IMR-90 (cell line): Measurements from ENCODE around the gene PANK2. TPM values are rescaled to one million over a fixed set of nuclear protein-coding genes. Genes with fewer than 3 reads are reported as not detected.
A peak's percentile ranks its signal among the peaks of the same experiment; 100 is the strongest.

Source experiments
- ATAC-seq: fragments of 200-7000 bp; cut with Tn5 transposase; 2 replicates; pipeline ENCODE4 v1.9.1; 2020; ENCODE audit warnings: low read depth, mild to moderate bottlenecking, moderate library complexity
- BruUV-seq: library from RNA; stranded (reverse); fragments of 400-500 nt; replicated peaks from 2 replicates; lab custom pipeline; 2021; lab: Mats Ljungman, UMichigan
- CTCF ChIA-PET: fragments of 300-600 bp; formaldehyde crosslinking; extraction: SDS; loops from one replicate; lab custom pipeline; 2021; ENCODE audit warnings: antibody characterized with exemption; lab: Yijun Ruan, JAX
- POLR2A ChIA-PET: fragments of 300-600 bp; sonication (Branson Sonifier 250); formaldehyde crosslinking; loops from one replicate; lab custom pipeline; 2022; ENCODE audit warnings: antibody characterized with exemption; ENCODE audit not compliant: unreplicated experiment; lab: Charles Lee
- DNase-seq: peaks from one replicate; pipeline ENCODE4 v3.0.0; 2013
- H2AFZ ChIP-seq: replicated peaks from 2 replicates; pipeline ENCODE3; 2013; ENCODE audit warnings: low read length, mild to moderate bottlenecking; ENCODE audit not compliant: poor library complexity
- H2AK5ac ChIP-seq: 2 replicates; pipeline ENCODE4 v1.6.1; 2013; ENCODE audit warnings: low read depth, low read length, inconsistent platforms
- H2AK9ac ChIP-seq: replicated peaks from 2 replicates; pipeline ENCODE3; 2013; ENCODE audit warnings: mild to moderate bottlenecking, low read depth, low read length, moderate library complexity; ENCODE audit not compliant: poor library complexity
- H2BK120ac ChIP-seq: 2 replicates; pipeline ENCODE4 v1.6.1; 2013; ENCODE audit warnings: low read depth, low read length, inconsistent platforms
- H2BK15ac ChIP-seq: 3 replicates; pipeline ENCODE4 v1.6.1; 2013; ENCODE audit warnings: low read depth, low read length, inconsistent platforms
- H2BK20ac ChIP-seq: 2 replicates; pipeline ENCODE4 v1.6.1; 2013; ENCODE audit warnings: low read depth, mild to moderate bottlenecking, inconsistent platforms, low read length, moderate library complexity
- H2BK5ac ChIP-seq: 2 replicates; pipeline ENCODE4 v1.6.1; 2013; ENCODE audit warnings: mild to moderate bottlenecking, low read depth, low read length, inconsistent platforms; ENCODE audit not compliant: poor library complexity, severe bottlenecking
- H3K14ac ChIP-seq: replicated peaks from 2 replicates; pipeline ENCODE4 v1.6.1; 2013; ENCODE audit warnings: low read depth, low read length, inconsistent platforms
- H3K18ac ChIP-seq: 2 replicates; pipeline ENCODE4 v1.6.1; 2013; ENCODE audit warnings: low read depth, low read length, control low read depth
- H3K23ac ChIP-seq: 2 replicates; pipeline ENCODE4 v1.6.1; 2013; ENCODE audit warnings: low read depth, low read length, inconsistent platforms
- H3K27ac ChIP-seq: 2 replicates; pipeline ENCODE4 v1.5.1; 2013; ENCODE audit warnings: mild to moderate bottlenecking, control low read depth, low read length; ENCODE audit not compliant: insufficient read depth
- H3K27me3 ChIP-seq: 2 replicates; pipeline ENCODE4 v1.6.1; 2013; ENCODE audit warnings: low read length; ENCODE audit not compliant: control insufficient read depth, insufficient read depth
- H3K36me3 ChIP-seq: 2 replicates; pipeline ENCODE4 v1.6.1; 2013; ENCODE audit warnings: low read length, mixed read lengths; ENCODE audit not compliant: control insufficient read depth, insufficient read depth
- H3K4ac ChIP-seq: 2 replicates; pipeline ENCODE4 v1.6.1; 2013; ENCODE audit warnings: low read depth, low read length, inconsistent platforms
- H3K4me1 ChIP-seq: 2 replicates; pipeline ENCODE4 v1.6.1; 2013; ENCODE audit warnings: low read length, mixed read lengths; ENCODE audit not compliant: control insufficient read depth, insufficient read depth
- H3K4me2 ChIP-seq: 2 replicates; pipeline ENCODE4 v1.6.1; 2013; ENCODE audit warnings: low read depth, mild to moderate bottlenecking, control low read depth, low read length, moderate library complexity
- H3K4me3 ChIP-seq: 2 replicates; pipeline ENCODE4 v1.5.1; 2013; ENCODE audit warnings: low read depth, mild to moderate bottlenecking, control low read depth, low read length, moderate library complexity; ENCODE audit not compliant: insufficient read depth
- H3K56ac ChIP-seq: 2 replicates; pipeline ENCODE4 v1.6.1; 2013; ENCODE audit warnings: low read length, inconsistent platforms; ENCODE audit not compliant: insufficient read depth; ENCODE audit errors: extremely low read depth
- H3K79me1 ChIP-seq, 2 experiments: 2 replicates each; pipeline ENCODE4 v1.6.1; 2013; ENCODE audit warnings: low read length in 2 of 2, inconsistent platforms in 1 of 2, low read depth in 1 of 2
- H3K9ac ChIP-seq: 2 replicates; pipeline ENCODE4 v1.6.1; 2013; ENCODE audit warnings: low read depth, low read length, control low read depth
- H3K9me1 ChIP-seq: 2 replicates; pipeline ENCODE4 v1.6.1; 2013; ENCODE audit warnings: low read length, inconsistent platforms; ENCODE audit not compliant: insufficient read depth
- H3K9me3 ChIP-seq: 2 replicates; pipeline ENCODE4 v1.6.1; 2013; ENCODE audit warnings: low read length; ENCODE audit not compliant: control insufficient read depth, insufficient read depth
- H4K20me1 ChIP-seq: 2 replicates; pipeline ENCODE4 v1.6.1; 2013; ENCODE audit warnings: low read length, inconsistent platforms; ENCODE audit not compliant: insufficient read depth
- H4K5ac ChIP-seq: 2 replicates; pipeline ENCODE4 v1.6.1; 2013; ENCODE audit warnings: mild to moderate bottlenecking, low read depth, low read length, control low read depth
- H4K8ac ChIP-seq, 2 experiments: 2 replicates each; pipeline ENCODE4 v1.6.1; 2013; ENCODE audit warnings: low read depth in 2 of 2, low read length in 2 of 2, control low read depth in 1 of 2, inconsistent platforms in 1 of 2
- H4K91ac ChIP-seq: 2 replicates; pipeline ENCODE4 v1.6.1; 2013; ENCODE audit warnings: low read depth, low read length, inconsistent platforms; ENCODE audit not compliant: insufficient read depth
- CEBPB ChIP-seq: IDR thresholded peaks from 2 replicates; pipeline ENCODE4 v1.6.1; 2012; ENCODE audit warnings: low read depth, low read length, improper control_type of control experiment
- MXI1 ChIP-seq: IDR thresholded peaks from 2 replicates; pipeline ENCODE4 v1.6.1; 2012; ENCODE audit warnings: low read depth, mild to moderate bottlenecking, low read length, moderate library complexity, borderline replicate concordance
- NFE2L2 ChIP-seq: fragments of 150-350 bp; IDR thresholded peaks from 2 replicates; pipeline ENCODE4 v1.6.1; 2016; ENCODE audit warnings: low read depth, mild to moderate bottlenecking, low read length
- WGBS, 2 experiments: methylation state at CpG; one replicate each; pipeline versions ENCODE4 v1.1.5 to v1.1.7; 2013; ENCODE audit warnings: missing lambda C conversion rate in 2 of 2; ENCODE audit not compliant: insufficient read length in 1 of 2; ENCODE audit errors: extremely low coverage in 2 of 2; 5-methylcytosine and 5-hydroxymethylcytosine counted together
- dilution Hi-C: fragments of 300-500 bp; cut with HindIII; formaldehyde crosslinking; loops from one replicate; pipeline ENCODE4 v1.14.3; 2018; ENCODE audit warnings: low sequenced_read_pairs; ENCODE audit not compliant: unreplicated experiment
- in situ Hi-C: fragments of 300-500 bp; cut with MboI; formaldehyde crosslinking; loops from 3 replicates; pipeline ENCODE4 v1.14.3; 2019; ENCODE audit warnings: low sequenced_read_pairs, inconsistent platforms, mixed read lengths
- intact Hi-C: fragments of 100-400 bp; cut with micrococcal nuclease; formaldehyde crosslinking; loops from 2 replicates; pipeline ENCODE4 v1.10.0; 2022
- polyA plus RNA-seq, 3 experiments: library from polyadenylated mRNA; depleted of rRNA; stranded (reverse); fragments of >200 nt; gene quantifications; 2 replicates each; pipeline ENCODE4 v1.2.3, GENCODE V29; 2012; ENCODE audit warnings: low replicate concordance in 1 of 3
- total RNA-seq: library from RNA; depleted of rRNA; stranded (reverse); fragments of >200 nt; gene quantifications from 2 replicates; pipeline ENCODE4 v1.2.3, GENCODE V29; 2012

Gene PANK2
- total and polyA plus RNA-seq, 2 of the 4 experiments (the other 2 are of a cell fraction): 17.7 to 28.1 TPM

DNA sequence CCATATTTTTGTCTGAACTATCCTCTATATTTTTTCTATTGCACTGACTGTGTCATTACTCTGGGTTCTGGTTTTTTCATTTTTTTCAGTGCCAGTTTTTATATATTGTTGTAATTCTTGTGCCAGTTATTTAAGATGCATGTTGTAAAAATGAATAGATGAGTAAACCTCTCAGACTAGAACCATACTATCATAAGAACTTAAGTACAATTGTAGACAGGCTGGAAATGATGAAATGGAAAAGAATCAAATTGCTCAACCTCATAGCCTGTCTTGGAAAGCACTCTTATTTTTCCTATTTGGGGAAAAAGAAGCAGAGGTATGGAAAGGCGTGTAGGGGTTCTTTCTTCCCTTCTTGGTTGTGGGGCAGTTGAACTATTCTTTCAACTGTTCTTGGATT, 30.2 kb downstream of the PANK2 start:
- TF ChIP-seq NFE2L2 (no peak), MXI1 (no peak), CEBPB (peak; percentile 78)
- Histone ChIP-seq H3K14ac (no peak overlapping the region), H2BK5ac (peak overlapping the region; percentile 20), H4K5ac (no peak overlapping the region), H4K20me1 (peaks cover 73% of the 10 kb centered on the region), H2AK9ac (no peak overlapping the region), H3K18ac (no peak overlapping the region), H3K9me1 (peaks cover 20% of the 10 kb centered on the region; the same call in 1 of the 2 replicates), H3K4ac (no peak overlapping the region), H3K4me1 (peaks cover 13% of the 10 kb centered on the region), H3K36me3 (peaks cover 41% of the 10 kb centered on the region), H2BK15ac (no peak overlapping the region), H2AK5ac (no peak overlapping the region), H3K23ac (no peak overlapping the region), H4K8ac (no peak overlapping the region), H3K4me2 (no peak overlapping the region), H3K56ac (no peak overlapping the region), H4K91ac (no peak overlapping the region), H3K27ac (no peak overlapping the region), H2BK120ac (no peak overlapping the region), H3K4me3 (no peak overlapping the region), H3K9me3 (no peaks in the 10 kb centered on the region), H3K79me1 (peaks cover 37 to 70% of the 10 kb centered on the region in 2 experiments), H3K9ac (no peak overlapping the region), H3K27me3 (no peaks in the 10 kb centered on the region), H2BK20ac (no peak overlapping the region), H2AFZ (no peak overlapping the region)
- in situ Hi-C loops: no loop called here
- no TSS peak for BruUV-seq
- intact Hi-C loops: loop anchor here (1.0 kb wide), 1 partner anchor 30 kb away; the partner anchor contains the start of gene PANK2
- ChIA-PET CTCF (no interaction called here), POLR2A (no interaction called here)
- dilution Hi-C loops: no loop called here
- WGBS, 2 experiments: no CpG with 5 or more reads among the region's 1 CpG
- peak; percentile 54 for DNase-seq
- peak; percentile 25; the same call in 1 of the 2 replicates for ATAC-seq
